ENCODE measurements around the gene TTLL1. TPM values are rescaled to one million over a fixed set of nuclear protein-coding genes. Genes with fewer than 3 reads are reported as not detected.
"Not testable (repeated sequence)": the region's sequence is repeated elsewhere in the genome, so short reads cannot be mapped to it uniquely, and the experiment has no call there.

Gene TTLL1
- total RNA-seq, 1 donor from 2014 or later: 11.8 TPM

DNA sequence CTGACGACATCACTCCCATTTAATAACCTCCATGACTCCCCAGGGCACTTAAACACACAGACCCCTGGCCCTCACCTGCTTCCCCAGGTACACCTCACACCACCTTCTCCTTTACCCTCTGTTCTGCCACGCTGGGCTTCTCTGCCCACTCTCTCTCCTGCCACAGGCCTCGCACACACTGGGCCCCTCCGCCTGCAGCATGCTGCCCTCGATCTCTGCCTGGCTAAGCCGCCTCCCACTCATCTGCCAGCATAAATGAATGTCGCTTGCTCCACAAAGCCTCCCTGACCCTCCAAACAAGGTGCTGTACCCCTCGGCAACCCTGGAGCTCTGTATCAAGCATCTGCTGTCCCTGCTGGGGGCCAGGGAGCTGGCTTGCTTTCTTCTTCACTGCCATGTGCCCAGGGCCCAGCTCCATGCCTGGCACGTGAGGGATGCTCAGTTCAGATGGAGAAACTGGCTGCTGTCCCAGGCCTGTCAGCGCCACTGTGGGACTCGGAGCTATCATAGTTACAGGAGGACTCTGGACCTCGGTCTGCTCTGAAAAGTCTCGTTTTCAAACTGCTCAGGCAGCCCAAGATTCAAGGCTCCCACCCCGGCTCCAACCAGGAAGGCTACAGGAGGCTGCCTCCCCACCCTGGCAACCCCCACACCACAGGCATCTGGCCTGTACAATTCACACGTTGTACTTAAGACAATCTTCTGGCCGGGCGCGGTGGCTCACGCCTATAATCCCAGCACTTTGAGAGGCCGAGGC lies 11.9 kb downstream of the TTLL1 start:
- DNase-seq (ENCODE audit: low spot score): peak; percentile 58

DNA sequence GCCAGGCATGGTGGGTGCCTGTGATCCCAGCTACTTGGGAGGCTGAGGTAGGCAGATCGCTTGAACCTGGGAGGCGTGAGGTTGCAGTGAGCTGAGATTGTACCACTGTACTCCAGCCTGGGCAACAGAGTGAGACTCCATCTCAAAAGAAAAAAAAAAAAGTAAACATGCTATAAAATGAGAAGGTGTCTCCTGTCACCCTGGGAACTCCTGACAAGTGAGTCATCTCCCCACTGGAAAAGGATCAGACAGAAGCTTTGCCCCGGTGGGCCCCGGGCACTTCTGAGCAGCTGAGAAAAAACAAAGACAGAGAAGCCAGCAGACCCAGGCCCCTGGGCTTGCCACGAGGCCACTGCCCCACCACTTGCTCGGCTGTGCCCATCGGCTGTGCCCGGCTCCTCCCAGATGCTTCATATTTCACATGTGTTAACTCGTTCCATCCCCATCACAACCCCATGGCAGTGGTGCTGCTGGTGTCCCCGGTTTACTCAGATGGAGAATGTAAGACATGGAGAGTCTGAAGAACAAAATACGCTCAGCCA lies 22.3 kb downstream of the TTLL1 start:
- DNase-seq (ENCODE audit: low spot score): no peak

DNA sequence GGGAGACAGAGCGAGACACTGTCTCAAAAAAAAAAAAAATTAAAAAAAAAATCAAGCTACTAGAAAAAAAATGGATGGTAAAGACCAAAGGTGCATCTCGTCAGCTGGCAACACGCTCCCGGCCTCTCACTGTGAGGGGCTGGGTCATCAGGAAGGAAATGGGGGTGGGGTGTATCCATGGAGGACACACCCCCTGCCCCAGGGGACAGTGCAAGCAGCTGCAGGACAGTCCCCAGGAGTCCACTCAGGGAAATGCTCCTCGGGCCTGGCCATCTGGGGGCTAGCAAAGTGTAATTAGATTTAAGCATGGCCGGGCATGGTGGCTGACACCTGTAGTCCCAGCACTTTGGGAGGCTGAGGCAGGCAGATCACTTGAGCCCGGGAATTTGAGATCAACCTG lies 23.1 kb downstream of the TTLL1 start:
- no peak for DNase-seq (ENCODE audit: low spot score)

DNA sequence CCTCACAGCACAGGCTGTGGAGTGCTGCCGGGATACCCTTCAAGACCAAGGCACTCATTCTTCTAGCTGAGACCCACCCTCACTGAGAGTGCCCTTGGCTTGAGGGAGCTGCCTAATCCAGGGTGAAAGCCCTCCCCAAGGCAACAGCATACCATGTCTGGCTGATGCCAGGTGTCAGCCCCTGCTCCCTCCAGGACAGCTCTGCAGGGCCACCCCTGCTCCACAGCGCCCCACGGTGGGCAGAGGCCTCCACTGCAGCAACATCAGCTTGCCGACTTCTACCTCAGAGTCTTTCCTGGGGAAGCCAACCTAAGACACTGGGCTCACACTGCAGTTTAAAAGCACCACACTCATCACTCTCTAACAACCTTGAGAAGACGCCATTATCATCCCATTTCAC lies 29.0 kb downstream of the TTLL1 start:
- DNase-seq (ENCODE audit: low spot score): no peak

DNA sequence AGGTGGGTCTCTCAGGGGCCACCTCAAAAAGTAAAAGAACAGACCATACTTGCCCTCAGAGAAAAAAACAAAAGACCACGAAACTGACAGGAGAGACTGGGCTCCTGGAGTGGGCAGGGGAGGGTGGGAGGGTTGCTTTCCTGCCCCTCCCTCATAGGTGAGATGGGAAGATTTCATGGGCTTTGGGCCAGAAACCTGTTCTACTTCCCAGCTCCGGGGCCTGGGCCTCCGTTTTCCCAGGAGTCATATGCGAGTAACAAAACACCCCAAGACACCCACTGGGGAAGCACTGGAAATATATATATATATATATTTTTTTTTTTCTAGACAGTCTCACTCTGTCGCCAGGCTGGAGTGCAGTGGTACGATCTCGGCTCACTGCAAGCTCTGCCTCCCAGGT lies 31.6 kb downstream of the TTLL1 start:
- DNase-seq (ENCODE audit: low spot score): no peak

DNA sequence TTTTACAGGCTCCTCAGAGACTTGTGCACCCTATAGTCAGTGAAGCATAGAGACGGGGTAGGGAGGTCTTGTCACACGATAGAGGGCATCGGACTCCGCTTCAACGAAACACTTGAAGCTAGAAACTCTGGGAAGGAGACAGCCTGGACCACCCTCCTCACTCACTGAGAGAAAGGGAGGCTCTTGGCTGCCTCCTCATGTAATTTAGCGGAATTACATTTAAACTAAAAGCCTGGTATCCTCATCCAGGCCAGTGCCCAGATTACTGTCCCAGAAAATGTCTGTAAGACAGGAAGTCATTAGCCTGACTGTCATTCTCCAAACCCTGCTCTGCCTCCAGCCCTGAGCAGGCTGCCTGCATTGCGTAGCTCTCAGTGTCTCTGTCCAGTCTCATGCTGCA lies 36.0 kb downstream of the TTLL1 start:
- no peak for DNase-seq (ENCODE audit: low spot score)

DNA sequence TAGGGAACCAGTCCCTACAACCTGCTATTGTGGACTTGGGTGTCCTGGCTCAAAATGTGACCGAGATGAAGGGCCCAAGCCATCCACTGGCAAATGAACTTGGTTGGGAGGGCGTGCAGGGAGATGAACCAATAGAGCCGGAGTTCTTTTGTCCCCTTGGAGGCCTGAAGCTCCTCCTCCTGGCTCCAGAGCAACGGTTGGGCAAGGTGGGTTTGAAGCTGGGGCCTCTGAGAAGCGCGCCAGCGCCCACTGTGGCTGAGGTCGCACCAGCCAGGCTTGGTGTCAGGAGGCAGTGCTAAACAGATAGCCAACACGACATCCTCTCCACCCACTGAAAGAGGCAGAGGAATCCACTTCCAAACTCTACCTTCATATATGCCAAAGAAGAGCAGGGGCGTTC lies 38.2 kb downstream of the TTLL1 start:
- no peak for DNase-seq (ENCODE audit: low spot score)

DNA sequence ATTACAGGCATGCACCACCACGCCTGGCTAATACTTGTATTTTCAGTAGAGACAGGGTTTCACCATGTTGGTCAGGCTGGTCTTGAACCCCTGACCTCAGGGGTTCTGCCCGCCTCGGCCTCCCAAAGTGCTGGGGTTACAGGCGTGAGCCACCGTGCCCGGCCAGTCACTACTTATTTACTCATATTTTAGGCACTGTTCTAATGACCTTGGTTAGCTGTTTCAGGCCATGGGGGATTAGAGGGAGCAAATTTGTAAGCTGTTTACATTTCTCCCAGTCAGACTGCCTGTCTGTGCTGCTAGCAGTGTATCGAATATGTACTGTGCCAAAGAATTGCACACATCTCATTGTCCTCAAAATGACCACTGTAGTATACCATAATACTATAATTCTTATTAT lies 41.6 kb downstream of the TTLL1 start:
- DNase-seq (ENCODE audit: low spot score): no peak

DNA sequence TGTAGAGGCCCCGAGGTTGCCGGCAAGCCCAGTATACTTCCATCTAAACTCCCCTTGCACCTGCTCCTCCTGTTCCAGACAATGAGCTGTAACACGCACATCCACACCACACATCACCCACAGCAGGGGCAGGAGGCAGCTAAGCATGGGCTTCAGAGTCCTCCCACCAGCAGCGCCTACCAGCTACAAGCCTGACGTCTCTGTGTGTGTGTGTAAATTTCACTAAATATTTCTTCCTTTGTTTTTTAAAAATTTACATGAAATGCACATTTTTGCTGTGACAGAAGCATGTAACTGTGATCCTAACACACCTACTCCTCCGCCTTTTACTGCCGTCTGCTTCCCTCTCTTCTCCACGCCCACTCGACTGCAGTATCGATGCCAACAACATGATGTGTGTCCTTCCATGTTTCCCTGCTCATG lies 44.9 kb downstream of the TTLL1 start:
- DNase-seq (ENCODE audit: low spot score): no peak

DNA sequence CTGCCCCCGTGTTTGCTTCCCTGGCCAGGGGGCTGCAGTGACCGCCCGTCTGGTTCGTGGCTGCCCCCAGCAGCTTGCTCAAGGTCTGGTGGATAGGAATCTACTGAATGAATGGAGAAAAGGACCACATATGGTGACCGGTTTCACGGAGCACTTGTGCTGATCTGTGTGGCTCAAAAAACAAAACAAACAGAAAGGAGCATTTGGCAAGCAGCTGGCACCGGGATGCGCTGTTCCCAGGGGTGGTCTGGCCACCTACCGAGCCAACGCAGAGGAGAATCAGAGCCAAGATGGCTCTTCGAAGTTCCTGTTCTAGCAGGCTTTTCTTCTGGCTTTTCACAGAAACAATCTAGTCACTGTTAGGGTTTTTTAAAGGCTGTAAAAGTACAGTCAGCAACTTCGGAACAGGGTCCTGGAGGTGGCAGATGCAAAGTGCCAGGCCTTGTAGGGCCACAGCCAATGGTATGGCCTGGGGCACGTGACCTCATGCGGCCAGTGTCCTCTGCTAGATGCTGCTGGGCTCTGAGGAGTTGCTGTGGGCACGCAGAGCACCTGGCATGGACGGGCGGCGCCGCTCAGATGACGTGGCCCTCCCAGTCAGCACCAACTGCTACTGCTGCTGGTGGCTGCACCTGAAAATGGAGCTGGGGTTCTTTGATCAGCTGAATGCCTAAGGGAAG lies 47.0 kb downstream of the TTLL1 start:
- DNase-seq (ENCODE audit: low spot score): no peak

DNA sequence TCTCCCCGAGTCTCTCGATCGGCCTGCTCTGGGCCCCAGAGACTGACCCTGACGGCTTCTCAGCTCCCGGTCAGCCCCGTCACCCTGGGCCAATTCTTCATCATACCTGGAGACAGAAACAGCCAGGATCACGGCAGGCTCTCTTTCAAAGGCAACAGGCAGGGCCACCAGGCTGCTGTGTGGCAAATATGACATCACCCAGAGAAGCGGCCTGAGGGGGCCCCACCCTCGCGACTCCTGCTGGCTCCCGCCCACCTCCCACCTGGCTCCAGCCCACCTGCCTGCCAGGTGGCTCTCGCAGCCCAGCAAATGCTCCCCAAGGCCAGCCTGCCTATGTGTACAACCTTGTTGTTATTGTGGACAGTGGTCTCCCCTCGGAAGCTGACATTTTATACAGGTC lies 49.4 kb downstream of the TTLL1 start:
- no peak for DNase-seq (ENCODE audit: low spot score)

DNA sequence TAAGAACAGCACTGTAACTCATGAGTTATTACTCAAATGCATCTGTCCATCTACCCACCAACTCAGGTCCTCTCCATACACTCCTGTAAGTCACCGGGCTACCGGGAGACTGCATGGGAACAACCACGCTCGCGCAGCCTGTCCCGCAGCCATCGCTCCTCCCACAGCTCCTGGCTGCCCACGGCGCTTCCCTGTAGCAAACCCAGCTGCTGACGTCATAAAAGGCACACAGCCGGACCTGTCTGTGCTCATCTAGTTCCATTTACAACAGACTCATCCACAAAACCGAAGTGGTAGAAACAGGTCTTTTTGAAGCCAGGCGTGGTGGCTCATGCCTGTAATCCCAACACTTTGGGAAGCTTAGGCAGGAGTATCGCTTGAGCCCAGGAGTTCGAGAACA lies 50.9 kb downstream of the TTLL1 start:
- DNase-seq (ENCODE audit: low spot score): no peak

DNA sequence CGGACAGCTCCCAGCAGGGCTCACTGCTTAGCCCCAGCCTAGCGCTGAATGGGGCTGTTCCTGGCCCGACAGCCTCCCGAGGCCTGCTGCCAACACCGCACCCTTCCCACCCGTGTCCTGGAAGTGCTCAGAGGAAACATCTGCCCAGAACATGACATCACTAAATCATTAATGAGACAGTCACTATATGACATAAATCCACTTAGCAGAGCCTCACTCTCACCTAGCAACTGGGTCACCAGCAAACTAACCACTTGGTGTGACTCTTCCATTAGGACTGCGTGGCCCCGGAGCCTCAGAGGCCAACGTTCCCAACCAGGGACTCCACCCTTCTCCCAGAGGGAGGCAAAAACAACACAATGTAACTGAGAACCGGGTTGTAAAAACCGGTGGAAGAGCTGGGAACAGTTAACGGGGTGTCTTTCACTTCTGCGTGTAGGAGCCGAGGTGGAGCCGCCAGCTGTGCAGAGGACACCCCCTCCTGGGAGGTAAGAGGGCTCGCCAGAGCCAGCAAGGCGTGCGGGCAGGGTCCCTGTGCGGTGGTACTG lies 52.8 kb downstream of the TTLL1 start:
- DNase-seq (ENCODE audit: low spot score): peak; percentile 45

DNA sequence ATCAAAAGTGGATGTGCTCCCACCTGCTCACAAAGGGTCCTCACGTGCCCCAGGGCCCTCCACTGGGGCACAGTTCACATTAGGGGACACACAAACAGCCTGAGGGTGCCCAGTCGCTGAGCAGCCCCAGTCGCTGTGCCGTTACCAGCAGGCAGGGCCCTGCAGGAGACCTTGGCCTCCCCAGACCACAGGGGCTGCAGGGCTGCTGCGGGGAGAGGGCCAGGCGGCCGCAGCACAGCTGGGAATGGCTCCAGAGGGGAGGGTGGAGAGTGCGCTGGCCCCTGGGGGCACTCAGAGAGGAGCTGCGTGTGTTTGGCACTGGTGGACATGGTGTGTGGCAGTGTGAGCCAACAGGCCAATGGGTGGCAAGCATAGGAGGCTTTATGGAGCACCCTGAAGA lies 53.9 kb downstream of the TTLL1 start:
- DNase-seq (ENCODE audit: low spot score): no peak

DNA sequence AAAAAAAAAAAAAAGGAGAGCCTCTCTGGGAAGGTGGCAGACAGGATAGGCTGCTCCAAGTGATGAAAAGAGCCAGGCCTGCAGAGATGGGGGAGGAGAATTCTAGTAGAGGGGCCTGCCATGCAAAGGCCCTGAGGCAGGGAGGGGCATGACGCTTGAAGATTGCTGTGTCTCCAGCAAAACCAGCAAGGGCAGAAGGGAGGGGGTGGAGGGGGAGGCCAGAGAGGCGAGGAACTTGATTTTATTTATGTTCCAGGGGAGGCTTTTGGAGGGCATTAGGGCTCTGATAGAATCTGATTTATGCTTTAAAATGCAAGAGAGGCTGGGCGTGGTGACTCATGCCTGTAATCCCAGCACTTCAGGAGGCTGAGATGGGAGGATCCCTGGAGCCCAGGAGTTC lies 57.6 kb downstream of the TTLL1 start:
- DNase-seq (ENCODE audit: low spot score): peak; percentile 49

DNA sequence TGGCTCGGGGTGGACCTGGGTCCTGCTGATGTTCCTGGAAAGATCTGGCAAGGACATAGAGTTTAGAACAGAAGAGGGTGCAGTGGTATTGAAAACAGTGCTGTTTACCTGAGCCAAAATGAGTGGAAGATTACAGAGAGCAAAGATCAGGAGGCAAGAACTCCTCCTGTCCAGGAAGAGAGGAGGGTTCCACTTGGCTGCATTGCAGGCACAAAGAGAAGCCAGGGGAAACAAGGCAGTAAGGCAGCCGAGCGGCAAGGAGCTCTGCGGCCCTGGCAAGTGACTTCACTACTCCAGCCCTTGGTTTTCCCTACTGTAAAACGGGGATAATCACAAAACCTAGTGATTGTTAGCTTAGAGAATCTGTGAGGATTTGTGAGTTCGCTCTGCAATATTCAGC lies 70.6 kb downstream of the TTLL1 start:
- DNase-seq (ENCODE audit: low spot score): no peak

DNA sequence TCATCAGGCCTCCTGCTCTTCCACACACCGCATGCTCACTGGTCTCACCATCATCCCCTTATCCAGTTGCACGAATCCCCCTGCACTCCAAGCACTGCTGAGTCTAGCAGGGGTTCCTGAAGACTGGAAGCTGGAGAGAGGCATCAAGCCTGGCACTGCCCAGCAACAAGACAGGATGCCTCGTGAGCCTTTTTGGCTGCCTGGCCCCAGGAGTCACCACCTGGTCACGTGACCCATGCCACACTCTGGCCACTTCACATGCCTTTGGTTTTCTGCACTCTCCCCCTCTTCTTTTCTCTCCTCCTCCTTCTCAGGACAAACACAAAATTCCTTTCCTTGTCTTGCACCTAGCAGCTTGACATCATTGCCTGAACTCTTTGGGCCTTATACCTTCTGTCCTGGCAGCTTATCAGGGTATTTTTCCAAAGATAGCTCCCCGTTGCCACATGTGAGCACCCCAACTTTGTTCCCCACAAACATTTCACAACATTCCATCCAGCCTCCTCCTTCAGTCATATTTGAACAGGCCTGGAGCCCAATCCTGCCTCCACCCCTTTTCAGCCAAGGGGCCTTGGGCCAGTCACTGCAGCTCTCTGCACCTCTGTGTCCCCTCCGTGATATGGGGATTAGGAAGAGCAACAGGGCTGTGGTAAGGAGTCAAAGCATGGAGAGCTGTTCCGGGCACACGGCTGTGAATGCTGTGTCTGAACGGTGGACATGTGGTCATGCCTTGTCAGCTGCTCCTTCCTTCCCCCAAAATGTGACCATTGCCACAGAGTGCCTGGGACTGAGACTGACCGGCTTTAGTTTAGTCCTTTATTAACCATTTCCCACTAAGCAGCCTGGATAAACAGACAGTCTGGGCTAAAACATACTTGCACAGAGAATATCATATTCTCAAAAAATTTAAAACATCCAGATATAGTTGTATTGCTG lies 71.4 kb downstream of the TTLL1 start:
- DNase-seq (ENCODE audit: low spot score): no peak

DNA sequence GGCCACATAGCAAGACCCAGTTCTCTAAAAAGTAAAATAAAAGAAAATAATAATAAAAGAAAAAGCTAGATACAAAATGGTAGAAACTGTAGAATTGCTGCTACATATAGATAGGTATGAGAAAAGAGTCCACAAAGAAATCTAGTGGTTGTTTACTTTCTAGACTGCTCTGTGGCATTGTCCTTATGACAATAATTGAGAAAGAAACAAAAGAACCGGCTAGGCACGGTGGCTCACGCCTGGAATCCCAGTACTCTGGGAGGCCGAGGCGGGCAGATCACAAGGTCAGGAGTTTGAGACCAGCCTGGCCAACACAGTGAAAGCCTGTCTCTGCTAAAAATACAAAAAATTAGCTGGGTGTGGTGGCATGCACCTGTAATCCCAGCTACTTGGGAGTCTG lies 73.0 kb downstream of the TTLL1 start:
- not testable (repeated sequence) for DNase-seq (ENCODE audit: low spot score)

DNA sequence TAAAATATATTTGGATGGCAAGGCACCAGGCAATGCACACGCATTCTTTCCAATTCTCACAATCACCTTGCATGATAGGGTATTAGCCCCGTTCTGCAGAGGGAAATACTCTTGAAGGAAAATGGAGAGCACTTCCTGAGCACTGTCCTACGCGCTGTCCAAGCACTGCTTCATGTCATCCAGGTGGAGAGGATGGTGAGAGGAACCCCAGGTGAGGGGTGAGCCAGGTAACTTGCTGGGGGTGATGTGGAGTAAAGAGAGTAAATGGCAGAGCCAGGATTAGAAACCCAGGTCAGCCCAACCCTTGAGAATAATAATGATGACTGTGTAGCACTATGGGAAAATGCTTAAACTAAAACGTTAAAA lies 73.5 kb downstream of the TTLL1 start:
- no peak for DNase-seq (ENCODE audit: low spot score)

DNA sequence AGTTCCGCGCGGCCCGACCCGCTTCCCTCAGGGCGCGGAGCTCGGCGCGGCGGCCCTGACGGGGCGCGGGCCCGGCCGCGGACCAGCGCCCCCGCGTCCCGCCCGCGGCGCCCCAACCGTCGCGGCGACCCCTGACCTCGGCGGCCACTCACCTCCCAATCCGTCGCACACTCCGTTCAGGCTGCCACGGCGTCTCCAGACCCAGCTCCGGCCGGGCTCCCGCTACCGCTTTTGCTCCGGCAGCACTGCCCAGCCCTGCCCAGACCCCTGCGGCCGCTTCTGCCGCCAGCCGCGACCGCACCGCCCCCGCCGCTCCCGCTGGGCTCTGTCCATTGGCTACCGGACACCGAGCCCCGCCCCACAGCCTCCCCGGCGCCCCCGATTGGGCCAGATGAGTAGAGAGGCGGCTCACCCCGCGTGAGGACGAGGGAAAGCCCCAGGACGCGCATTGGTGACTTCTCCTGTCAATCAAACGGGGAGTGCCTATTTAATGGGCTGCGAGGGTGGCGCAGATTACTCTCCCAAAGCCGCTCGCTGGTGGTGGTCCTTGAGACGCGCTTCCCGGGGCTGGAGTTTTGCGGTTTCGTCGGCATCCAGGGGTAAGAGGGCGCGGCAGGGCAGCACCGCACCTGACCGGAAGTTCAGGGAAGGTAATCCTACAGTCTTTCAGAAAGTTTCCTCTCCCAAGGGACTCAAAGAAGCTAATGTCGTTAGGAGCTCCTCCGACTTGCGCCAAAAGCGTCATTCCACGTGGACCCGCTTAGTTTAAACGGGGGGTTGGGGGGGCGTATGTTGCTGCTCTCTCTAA lies 74.1 kb downstream of the TTLL1 start, which contains the start of gene PACSIN2:
TSS of gene PACSIN2 (minus strand) at position 281 of the 808 bp plus-strand sequence. CDS start 103,069 bp downstream, outside the sequence.
- peak; percentile 99 for DNase-seq (ENCODE audit: low spot score)

Data from umbilical cord (tissue), 2 donors.